GM12865 (cell line): ENCODE measurements around the gene TMCC1.

Source experiments
- DNase-seq: peaks from one replicate; pipeline ENCODE4 v3.0.0; 2010; ENCODE audit warnings: low read depth
- H3K4me3 ChIP-seq: 2 replicates; pipeline ENCODE4 v1.5.1; 2011; ENCODE audit warnings: mild to moderate bottlenecking, low read depth, low read length, control low read depth
- CTCF ChIP-seq: IDR thresholded peaks from 2 replicates; pipeline ENCODE4 v1.5.1; 2011; ENCODE audit warnings: low read length, control low read depth, low read depth, inconsistent platforms; ENCODE audit not compliant: insufficient read depth; ENCODE audit errors: missing control alignments

The TMCC1 gene

GRCh38 chr3:129893581-129894070, at the start of gene TMCC1:
TMCC1 (minus strand) TSS chr3:129893711.
- peak within 1 kb of the TSS; percentile 100 for H3K4me3 ChIP-seq
- peak; percentile 95 for DNase-seq
- TF ChIP-seq CTCF: no peak

- no peak overlapping the region for H3K4me3 ChIP-seq
- no peak for TF ChIP-seq CTCF
- no peak for DNase-seq
These were observed 49.5 kb upstream of the TMCC1 start for GRCh38 chr3:129943020-129943419.

DNA sequence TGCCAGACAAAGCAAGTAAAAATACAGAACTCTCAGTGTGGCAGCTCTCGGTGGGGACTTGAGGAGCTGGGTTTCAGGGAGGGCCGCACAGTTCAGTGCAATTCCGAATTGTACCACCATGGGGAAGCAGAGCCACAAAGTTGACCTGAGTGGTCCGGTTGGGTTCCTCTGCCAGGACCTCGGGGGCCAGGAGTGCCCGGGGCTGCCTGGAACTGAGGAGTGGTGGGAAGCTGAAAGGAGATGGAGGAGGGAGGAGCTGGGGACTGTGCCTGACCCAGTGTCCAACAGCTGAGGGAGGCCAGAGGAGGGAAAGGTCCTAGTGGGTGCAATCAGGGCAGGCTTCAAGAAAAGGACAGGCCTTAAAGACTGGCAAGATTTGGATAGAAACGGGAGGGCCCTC, 48.8 kb upstream of the TMCC1 start:
- no peak overlapping the region for H3K4me3 ChIP-seq
- peak; percentile 65 for DNase-seq
- peak; percentile 67 for TF ChIP-seq CTCF

- no peak for TF ChIP-seq CTCF
- H3K4me3 ChIP-seq: no peak overlapping the region
- no peak for DNase-seq
These were observed 46.6 kb upstream of the TMCC1 start for GRCh38 chr3:129940086-129940485.

- no peak for TF ChIP-seq CTCF
- H3K4me3 ChIP-seq: no peak overlapping the region
- DNase-seq: no peak
These were observed 44.8 kb upstream of the TMCC1 start for GRCh38 chr3:129938140-129938930.

- no peak for DNase-seq
- no peak overlapping the region for H3K4me3 ChIP-seq
- TF ChIP-seq CTCF: no peak
These were observed 44.2 kb upstream of the TMCC1 start for GRCh38 chr3:129937717-129938116.

DNA sequence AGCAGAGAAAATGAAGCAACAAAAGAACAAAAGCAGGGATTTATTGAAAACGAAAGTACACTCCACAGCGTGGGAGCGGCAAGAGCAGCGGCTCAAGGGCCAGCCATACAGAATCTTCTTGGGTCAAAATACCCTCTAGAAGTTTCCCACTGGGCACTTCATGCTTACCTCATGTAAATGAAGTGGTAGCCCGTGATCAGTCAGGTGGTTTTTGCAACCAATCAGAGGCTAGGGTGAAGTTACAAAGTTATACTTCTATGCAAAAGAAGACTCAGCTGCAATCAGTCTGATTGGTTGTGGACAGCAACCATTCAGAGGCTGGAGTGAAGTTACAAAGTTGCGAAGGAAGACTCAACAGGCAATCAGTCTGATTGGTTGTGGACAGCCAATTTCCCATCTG, 43.2 kb upstream of the TMCC1 start:
- TF ChIP-seq CTCF: no peak
- no peak for DNase-seq
- H3K4me3 ChIP-seq: no peak overlapping the region
